HG03175 (cell line): ENCODE data around the gene C2orf81.

Experiments
- ATAC-seq: cut with Tn5 transposase; IDR thresholded peaks from one replicate; pipeline ENCODE4 v1.9.1; 2021; ENCODE audit warnings: mild to moderate bottlenecking, moderate library complexity; ENCODE audit not compliant: unreplicated experiment

C2orf81 gene

GRCh38 chr2:74391580-74392448 lies 29.6 kb downstream of the C2orf81 start:
- ATAC-seq = peak; percentile 79

- peak; percentile 18 for ATAC-seq
These were observed 30.2 kb downstream of the C2orf81 start for GRCh38 chr2:74391209-74391579.

GRCh38 chr2:74390606-74391005 lies 30.8 kb downstream of the C2orf81 start:
- ATAC-seq = no peak

GRCh38 chr2:74387346-74387745 lies 34.1 kb downstream of the C2orf81 start:
- ATAC-seq = no peak

- no peak for ATAC-seq
These were observed 36.0 kb downstream of the C2orf81 start for GRCh38 chr2:74385396-74385795.

GRCh38 chr2:74384051-74384450 lies 37.4 kb downstream of the C2orf81 start:
- no peak for ATAC-seq

GRCh38 chr2:74383254-74383653 lies 38.2 kb downstream of the C2orf81 start:
- no peak for ATAC-seq

- no peak for ATAC-seq
These were observed 39.7 kb downstream of the C2orf81 start for GRCh38 chr2:74381751-74382150.

GRCh38 chr2:74379851-74380789 lies 41.3 kb downstream of the C2orf81 start, which contains the start of gene DCTN1:
DCTN1 (minus strand) TSS chr2:74380311; CDS start chr2:74380037, 274 bp downstream.
- ATAC-seq = no peak

- ATAC-seq = no peak
These were observed 43.4 kb downstream of the C2orf81 start for GRCh38 chr2:74378007-74378406.

GRCh38 chr2:74375838-74376237 lies 45.6 kb downstream of the C2orf81 start:
- no peak for ATAC-seq

- no peak for ATAC-seq
These were observed 46.8 kb downstream of the C2orf81 start for GRCh38 chr2:74374509-74375205.

GRCh38 chr2:74373985-74374384 lies 47.4 kb downstream of the C2orf81 start:
- ATAC-seq = no peak

- ATAC-seq = no peak
These were observed 48.2 kb downstream of the C2orf81 start for GRCh38 chr2:74373221-74373676.

- ATAC-seq = no peak
These were observed 48.7 kb downstream of the C2orf81 start for GRCh38 chr2:74372674-74373073.

GRCh38 chr2:74371421-74371820 lies 50.0 kb downstream of the C2orf81 start:
- ATAC-seq = no peak

GRCh38 chr2:74369976-74370375 lies 51.4 kb downstream of the C2orf81 start:
- ATAC-seq = no peak

- no peak for ATAC-seq
These were observed 52.9 kb downstream of the C2orf81 start for GRCh38 chr2:74368499-74368898.

GRCh38 chr2:74367789-74368188 lies 53.6 kb downstream of the C2orf81 start:
- no peak for ATAC-seq

GRCh38 chr2:74366036-74366435 lies 55.4 kb downstream of the C2orf81 start:
- no peak for ATAC-seq
